Prostate gland (tissue), 2 donors: ENCODE data around the gene ZFHX3.

Experiments
- POLR2A ChIP-seq: fragments of 450-650 bp; IDR thresholded peaks from one replicate; pipeline ENCODE4 v1.6.1; 2016; ENCODE audit warnings: antibody characterized with exemption, mild to moderate bottlenecking
- TF ChIP-seq, protein P1 (sequence below), 4 experiments: fragments of 200-600 bp in 2 of 4; fragments of 450-650 bp in 2 of 4; sonication (generic) in 2 of 4; IDR thresholded peaks; 1 replicate in 3 of 4; 2 replicates in 1 of 4; pipeline ENCODE4 v1.5.1; 2016 to 2019; ENCODE audit warnings: antibody characterized with exemption in 4 of 4, mild to moderate bottlenecking in 2 of 4, moderate library complexity in 2 of 4

DNA sequence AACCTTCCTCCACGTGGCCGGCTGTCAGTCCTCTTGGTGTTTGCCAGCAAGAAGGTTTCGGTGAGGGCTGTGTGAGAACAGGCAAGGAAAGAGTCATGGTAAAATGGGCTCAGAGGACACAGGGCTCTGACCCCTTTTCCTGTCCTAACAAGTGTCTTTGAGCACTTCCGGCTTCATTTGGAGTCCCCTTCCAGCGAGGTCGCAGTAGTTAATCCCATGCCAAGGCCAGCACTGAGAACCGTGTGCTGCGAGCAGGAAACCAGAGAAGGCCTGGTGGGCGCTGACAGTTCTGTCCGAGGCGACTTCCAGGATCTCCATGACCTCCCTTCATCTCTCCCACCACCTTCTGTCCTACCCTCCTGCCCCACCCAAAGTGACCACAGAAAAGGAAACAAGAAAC lies 168.1 kb downstream of the ZFHX3 start:
- TF ChIP-seq, protein P1, sequence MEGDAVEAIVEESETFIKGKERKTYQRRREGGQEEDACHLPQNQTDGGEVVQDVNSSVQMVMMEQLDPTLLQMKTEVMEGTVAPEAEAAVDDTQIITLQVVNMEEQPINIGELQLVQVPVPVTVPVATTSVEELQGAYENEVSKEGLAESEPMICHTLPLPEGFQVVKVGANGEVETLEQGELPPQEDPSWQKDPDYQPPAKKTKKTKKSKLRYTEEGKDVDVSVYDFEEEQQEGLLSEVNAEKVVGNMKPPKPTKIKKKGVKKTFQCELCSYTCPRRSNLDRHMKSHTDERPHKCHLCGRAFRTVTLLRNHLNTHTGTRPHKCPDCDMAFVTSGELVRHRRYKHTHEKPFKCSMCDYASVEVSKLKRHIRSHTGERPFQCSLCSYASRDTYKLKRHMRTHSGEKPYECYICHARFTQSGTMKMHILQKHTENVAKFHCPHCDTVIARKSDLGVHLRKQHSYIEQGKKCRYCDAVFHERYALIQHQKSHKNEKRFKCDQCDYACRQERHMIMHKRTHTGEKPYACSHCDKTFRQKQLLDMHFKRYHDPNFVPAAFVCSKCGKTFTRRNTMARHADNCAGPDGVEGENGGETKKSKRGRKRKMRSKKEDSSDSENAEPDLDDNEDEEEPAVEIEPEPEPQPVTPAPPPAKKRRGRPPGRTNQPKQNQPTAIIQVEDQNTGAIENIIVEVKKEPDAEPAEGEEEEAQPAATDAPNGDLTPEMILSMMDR (IDR thresholded peaks at IDR 0.05), result no peak
- TF ChIP-seq POLR2A, result no peak
